HAP-1 (cell line): ENCODE measurements around the gene DENND1A.

Experiments used
- DNase-seq, 2 experiments: peaks; one replicate each; pipeline ENCODE4 v3.0.0-alpha.2; 2016 to 2020; ENCODE audit warnings: low spot score in 2 of 2
- H3K27me3 ChIP-seq: fragments of 250-450 bp; sonication (Bioruptor Pico); 2 replicates; pipeline ENCODE4 v1.5.1; 2020; ENCODE audit warnings: low read depth, mild to moderate bottlenecking, moderate library complexity
- H3K36me3 ChIP-seq: fragments of 250-450 bp; sonication (Bioruptor Pico); replicated peaks from 2 replicates; pipeline ENCODE4 v1.5.1; 2020; ENCODE audit warnings: mild to moderate bottlenecking
- H3K4me1 ChIP-seq: fragments of 250-450 bp; sonication (Bioruptor Pico); 2 replicates; pipeline ENCODE4 v1.5.1; 2020; ENCODE audit warnings: mild to moderate bottlenecking
- H3K4me3 ChIP-seq: fragments of 250-450 bp; sonication (Bioruptor Pico); 2 replicates; pipeline ENCODE4 v1.5.1; 2020; ENCODE audit warnings: mild to moderate bottlenecking, moderate library complexity
- H3K9me3 ChIP-seq: fragments of 250-450 bp; sonication (Bioruptor Pico); 2 replicates; pipeline ENCODE4 v1.5.1; 2020; ENCODE audit warnings: mild to moderate bottlenecking, moderate library complexity
- in situ Hi-C: fragments of 300-500 bp; cut with MboI; formaldehyde crosslinking; loops from 3 replicates; pipeline ENCODE4 v1.14.3; 2020; ENCODE audit warnings: low sequenced_read_pairs, inconsistent platforms, mixed read lengths

DENND1A gene

DNA sequence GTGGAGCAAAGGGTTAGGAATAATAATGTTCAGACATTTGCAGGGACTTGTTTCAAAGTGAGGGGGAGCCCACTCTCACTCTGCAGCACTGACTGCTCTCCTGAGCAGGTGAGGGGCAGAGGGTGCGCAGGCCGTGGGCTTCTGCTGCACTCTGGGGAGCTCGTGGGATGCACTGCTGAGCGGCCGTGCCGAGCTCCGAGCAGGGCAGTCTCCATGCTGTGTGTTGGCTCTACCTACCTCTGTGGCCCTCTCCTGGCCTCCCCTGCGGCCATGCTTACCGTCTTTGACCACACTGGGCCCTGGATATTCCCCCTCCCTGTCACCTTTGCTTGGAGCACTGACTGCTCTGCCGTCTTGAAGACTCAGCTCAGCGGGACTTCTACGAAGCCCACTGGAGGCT, 540.2 kb downstream of the DENND1A start:
- Histone ChIP-seq H3K36me3 (no peaks in the 10 kb centered on the region), H3K27me3 (no peaks in the 10 kb centered on the region), H3K4me1 (no peaks in the 10 kb centered on the region), H3K4me3 (no peak overlapping the region), H3K9me3 (no peaks in the 10 kb centered on the region)
- DNase-seq = no peak
- in situ Hi-C loops = loop anchor here (5.0 kb wide), 1 partner anchor 37 kb away; no protein-coding TSS in a partner anchor

DNA sequence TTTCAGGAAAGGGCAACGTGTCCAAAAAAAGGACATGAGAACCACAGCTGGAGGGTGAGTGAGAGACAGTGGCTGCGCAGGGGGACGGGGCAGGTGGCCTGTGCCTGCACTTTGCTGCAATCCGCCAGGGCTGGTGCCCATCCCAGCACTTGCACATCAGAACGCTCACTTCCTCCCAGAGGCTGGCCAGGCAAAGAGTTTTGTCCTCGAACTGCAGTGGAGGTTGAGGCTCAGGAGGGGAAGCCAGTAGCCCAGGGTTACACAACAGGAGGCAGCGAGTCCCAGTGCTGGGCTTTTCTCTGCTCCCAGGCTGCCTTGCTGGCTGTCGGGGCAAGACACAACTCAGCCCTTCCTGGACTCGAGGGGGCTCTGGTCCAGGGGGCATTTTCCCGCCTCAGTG, 540.9 kb downstream of the DENND1A start:
- DNase-seq = no peak
- H3K9me3 ChIP-seq = no peaks in the 10 kb centered on the region
- in situ Hi-C loops = loop anchor here (5.0 kb wide), 1 partner anchor 37 kb away; no protein-coding TSS in a partner anchor

DNA sequence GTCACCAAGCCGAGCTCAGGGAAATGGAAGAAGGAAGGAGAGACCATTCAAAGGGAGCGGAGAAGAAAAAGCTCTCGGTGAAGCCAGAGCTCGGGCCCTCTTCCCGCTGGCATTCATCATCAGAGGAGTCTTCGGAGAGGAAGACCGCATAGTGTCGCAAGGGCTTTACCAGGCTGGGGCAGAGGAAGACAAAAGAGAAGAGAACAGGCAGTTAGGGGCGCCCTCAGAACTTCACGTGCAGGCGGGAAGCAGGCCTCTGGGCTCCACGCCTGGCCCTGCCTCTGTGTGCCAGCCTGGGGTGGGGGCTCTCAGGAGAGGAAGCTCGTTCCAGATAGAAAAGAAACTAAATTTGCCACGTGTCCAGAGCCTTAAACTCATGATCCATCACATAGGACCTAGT, 542.2 kb downstream of the DENND1A start:
- in situ Hi-C loops = loop anchor here (5.0 kb wide), 1 partner anchor 35 kb away; no protein-coding TSS in a partner anchor
- DNase-seq = no peak
- Histone ChIP-seq H3K4me1 (no peaks in the 10 kb centered on the region), H3K9me3 (no peaks in the 10 kb centered on the region), H3K4me3 (no peak overlapping the region), H3K36me3 (no peaks in the 10 kb centered on the region), H3K27me3 (no peaks in the 10 kb centered on the region)

More for the DNA sequence above, 540.9 kb downstream of the DENND1A start:
- no peaks in the 10 kb centered on the region for H3K4me1 ChIP-seq
- no peaks in the 10 kb centered on the region for H3K36me3 ChIP-seq
- H3K4me3 ChIP-seq = no peak overlapping the region
- H3K27me3 ChIP-seq = no peaks in the 10 kb centered on the region

DNA sequence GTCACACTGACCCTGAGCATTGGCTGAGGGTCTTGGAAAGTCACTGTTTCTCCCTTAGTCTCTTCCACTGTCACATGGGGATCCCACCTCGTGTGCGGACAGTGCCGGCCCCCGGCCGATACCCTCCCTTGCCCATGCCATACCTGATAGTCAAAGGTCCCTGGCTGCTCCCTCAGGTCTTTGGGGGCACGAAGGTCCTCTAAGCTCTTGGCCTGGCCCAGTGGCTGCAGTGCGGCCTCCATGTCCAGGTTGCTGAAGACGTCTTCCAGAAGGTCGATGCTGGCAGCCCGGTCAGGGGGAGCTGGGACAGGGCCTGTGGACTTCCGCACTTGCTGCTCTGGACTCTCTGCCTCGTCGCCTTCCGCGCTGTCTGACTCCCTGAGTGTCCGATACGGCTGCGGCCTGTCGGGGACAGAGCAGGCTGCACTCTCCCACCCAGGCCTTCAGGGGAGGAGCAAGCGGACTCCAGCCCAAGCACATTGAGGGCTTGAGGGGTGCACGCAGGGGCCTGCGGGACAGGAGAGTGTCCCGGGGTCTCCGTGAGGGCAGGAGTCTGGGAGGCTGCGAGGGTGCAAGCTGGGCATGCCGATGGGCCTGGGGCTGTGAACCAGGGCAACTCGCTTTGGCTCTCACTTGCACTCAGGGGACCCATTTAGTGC, 546.3 kb downstream of the DENND1A start:
- DNase-seq = no peak
- Histone ChIP-seq H3K27me3 (no peaks in the 10 kb centered on the region), H3K36me3 (no peaks in the 10 kb centered on the region), H3K9me3 (no peaks in the 10 kb centered on the region), H3K4me3 (no peak overlapping the region), H3K4me1 (no peaks in the 10 kb centered on the region)
- in situ Hi-C loops = no loop called here

DNA sequence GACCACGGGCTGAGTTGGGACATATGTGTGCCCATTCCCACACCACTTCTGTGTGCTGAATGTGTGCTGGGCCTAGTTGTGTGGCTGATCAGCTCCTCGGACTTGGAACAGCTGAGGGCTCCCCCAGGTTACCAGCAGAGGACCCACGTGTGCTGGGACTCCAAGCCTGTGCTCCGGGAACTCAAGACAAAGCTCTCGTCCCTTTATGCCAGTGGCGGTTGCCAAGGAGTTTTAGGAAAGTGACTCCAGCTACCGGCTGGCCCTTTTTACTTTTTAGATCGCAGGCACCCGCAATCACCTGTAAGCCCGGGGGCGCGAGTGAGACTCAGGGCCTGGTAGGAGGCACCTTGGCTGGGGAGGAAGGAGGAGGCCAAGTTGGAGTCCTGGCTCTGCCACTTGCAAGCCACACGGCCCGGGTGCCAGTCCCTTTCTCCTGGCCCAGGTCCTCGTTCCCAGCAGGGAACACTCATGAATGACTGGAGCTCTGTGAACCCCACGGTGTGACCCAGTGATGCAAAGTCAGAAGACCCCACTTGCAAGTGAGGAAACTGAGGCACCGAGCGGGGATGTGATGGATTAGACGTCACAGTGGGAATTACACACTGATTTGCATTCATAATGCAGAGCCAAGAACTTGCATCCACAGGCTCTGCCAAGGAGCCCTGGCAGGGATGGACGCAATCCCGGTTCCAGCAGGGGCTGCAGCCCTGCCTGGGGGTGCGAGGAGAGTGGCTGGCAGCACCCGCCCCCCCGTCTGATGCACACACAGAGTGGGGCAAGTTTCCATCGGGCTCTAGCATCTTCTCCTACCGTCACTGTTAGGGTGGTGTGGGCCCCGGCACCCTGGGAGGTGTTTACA, 547.0 kb downstream of the DENND1A start:
- DNase-seq = no peak
- in situ Hi-C loops = no loop called here
- Histone ChIP-seq H3K27me3 (no peaks in the 10 kb centered on the region), H3K36me3 (no peaks in the 10 kb centered on the region), H3K9me3 (no peaks in the 10 kb centered on the region), H3K4me1 (no peaks in the 10 kb centered on the region), H3K4me3 (no peak overlapping the region)

DNA sequence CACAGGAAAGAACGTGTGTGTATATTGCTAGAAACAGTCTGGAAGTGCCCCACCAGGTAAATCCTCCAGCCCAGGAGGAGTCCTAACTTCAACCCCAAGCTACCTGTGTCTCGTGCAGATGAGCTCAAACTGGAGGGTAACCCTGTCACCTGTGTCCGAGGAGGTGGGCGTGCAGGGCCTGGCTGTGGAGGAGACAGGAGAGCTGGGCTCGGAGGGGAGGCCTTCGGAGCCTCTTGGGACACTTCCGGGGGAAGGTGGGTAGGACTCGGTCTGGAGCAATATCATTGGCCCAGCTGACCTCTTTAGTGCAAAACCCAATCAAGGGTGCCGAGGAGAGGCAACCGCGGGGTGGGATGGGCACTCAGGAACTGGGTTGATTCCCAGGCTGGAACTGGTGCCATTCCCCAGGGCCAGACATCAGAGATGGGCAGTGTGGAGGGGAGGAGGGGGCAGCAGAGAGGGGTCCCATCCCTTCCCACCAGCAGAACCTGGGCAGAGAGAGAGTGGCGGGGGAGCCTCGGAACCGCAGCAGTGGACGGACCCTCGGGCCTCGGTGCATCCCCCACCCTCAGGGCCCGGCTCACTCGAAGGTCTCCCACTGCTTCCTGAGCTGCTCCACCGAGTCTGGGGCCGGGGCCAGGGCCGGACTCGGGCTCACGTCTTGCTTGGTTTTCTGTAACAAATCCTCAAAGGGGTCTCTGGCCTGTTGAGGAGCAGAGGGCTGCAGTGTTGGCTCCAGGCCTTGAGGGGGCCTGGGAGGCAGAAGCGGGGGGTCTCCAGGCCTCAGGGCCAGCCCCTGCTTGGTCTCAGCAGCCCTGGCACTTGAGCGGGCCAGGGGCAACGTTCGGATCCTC, 548.8 kb downstream of the DENND1A start:
- in situ Hi-C loops = no loop called here
- DNase-seq = no peak
- no peaks in the 10 kb centered on the region for H3K9me3 ChIP-seq
- no peaks in the 10 kb centered on the region for H3K4me1 ChIP-seq
- H3K36me3 ChIP-seq = no peaks in the 10 kb centered on the region
- H3K4me3 ChIP-seq = no peak overlapping the region
- no peaks in the 10 kb centered on the region for H3K27me3 ChIP-seq

DNA sequence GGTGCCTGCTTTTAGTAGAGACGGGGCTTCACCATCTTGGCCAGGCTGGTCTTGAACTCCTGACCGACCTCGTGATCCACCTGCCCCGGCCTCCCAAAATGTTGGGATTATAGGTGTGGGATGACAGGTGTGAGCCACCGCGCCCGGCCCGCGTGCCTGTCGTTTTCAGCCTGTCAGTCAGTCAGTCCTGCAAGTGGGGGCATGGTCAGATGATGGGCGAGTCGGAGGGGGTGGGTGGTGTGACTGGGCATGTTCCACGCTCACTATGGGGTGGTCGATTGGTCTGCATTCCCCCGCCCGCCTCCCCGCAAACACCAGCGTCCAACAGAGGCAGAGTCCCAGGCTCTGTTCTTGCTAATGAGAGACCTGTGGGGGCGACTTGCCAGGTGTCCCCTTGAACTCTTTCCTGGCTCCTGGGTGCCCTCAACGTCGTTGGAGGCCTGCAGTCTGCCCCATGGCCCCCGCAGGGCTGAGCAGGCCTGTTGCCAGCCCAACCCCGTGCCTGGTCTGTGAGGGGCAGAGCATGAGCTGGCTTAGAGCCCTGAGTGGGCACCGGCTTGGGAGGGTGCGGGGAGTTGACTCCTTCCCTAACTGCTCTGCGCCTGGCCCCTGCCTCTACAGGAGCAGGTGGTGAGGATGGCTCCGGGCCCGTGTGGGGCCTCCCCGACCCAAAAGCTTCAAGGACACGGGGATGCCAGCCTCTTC, 550.8 kb downstream of the DENND1A start:
- in situ Hi-C loops = no loop called here
- H3K4me1 ChIP-seq = peaks cover 4% of the 10 kb centered on the region; the same call in 1 of the 2 replicates
- H3K4me3 ChIP-seq = no peak overlapping the region
- H3K36me3 ChIP-seq = no peaks in the 10 kb centered on the region
- no peak for DNase-seq
- no peaks in the 10 kb centered on the region for H3K27me3 ChIP-seq
- no peaks in the 10 kb centered on the region for H3K9me3 ChIP-seq

DNA sequence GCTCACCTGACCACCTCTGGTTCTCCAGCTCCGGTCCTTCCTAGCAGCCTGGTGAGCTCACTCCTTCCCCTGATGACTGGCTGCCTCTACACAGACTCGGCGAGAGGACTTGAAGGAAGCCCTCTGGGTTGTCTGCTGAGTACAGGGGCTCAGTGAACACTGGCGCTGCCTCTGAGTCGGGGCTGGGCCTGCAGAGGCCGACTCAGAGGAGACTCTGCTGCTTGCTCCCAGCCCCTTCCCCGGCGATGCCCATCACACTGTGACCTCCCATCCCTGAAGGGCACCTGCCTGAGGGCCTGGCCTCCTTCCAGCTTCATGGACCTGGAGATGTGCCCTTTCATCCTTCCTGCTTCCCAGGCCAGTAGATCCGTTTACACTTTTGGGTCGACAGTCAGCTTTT, 551.9 kb downstream of the DENND1A start:
- no peak for DNase-seq
- no peaks in the 10 kb centered on the region for H3K27me3 ChIP-seq
- in situ Hi-C loops = no loop called here
- no peaks in the 10 kb centered on the region for H3K36me3 ChIP-seq
- H3K4me1 ChIP-seq = peaks cover 4% of the 10 kb centered on the region; the same call in 1 of the 2 replicates
- H3K9me3 ChIP-seq = no peaks in the 10 kb centered on the region
- no peak overlapping the region for H3K4me3 ChIP-seq

DNA sequence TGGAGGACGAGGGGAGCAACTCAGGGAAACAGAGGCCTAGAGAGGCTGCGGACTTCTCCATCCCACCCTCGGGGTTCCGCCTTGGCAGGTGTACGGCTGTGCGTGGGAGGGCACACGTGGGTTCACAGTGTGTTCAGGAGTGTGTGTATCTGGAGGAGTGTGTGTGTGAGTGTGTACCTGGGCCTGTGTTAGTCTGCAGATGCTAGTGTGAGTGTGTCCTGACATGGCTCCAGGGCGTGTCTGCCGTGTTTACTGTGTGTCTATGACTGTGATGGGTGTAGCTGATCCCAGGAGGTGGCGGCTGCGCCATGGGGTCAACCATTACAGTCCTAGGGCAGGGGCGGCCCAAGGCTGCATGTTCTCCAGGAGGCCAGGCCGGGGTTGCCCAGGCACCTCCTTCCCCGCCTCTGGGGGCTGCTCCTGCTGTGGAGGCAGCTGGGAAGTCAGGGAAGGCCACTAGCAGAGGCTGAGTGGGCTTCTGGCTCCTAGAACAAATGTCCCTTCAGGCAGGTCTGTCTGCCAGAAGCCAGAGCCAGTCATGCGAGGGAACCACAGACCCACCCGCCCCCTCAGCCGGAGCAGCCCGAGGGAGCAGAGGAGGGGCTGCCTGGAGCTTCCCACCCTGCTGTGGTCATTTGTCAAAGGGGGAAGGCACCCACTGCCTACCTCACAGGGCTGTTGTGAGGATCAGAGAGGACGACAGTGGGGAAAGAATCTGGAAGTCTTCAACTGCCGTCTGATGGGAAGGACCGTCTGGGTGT, 552.5 kb downstream of the DENND1A start:
- H3K4me1 ChIP-seq = peaks cover 4% of the 10 kb centered on the region; the same call in 1 of the 2 replicates
- in situ Hi-C loops = no loop called here

DNA sequence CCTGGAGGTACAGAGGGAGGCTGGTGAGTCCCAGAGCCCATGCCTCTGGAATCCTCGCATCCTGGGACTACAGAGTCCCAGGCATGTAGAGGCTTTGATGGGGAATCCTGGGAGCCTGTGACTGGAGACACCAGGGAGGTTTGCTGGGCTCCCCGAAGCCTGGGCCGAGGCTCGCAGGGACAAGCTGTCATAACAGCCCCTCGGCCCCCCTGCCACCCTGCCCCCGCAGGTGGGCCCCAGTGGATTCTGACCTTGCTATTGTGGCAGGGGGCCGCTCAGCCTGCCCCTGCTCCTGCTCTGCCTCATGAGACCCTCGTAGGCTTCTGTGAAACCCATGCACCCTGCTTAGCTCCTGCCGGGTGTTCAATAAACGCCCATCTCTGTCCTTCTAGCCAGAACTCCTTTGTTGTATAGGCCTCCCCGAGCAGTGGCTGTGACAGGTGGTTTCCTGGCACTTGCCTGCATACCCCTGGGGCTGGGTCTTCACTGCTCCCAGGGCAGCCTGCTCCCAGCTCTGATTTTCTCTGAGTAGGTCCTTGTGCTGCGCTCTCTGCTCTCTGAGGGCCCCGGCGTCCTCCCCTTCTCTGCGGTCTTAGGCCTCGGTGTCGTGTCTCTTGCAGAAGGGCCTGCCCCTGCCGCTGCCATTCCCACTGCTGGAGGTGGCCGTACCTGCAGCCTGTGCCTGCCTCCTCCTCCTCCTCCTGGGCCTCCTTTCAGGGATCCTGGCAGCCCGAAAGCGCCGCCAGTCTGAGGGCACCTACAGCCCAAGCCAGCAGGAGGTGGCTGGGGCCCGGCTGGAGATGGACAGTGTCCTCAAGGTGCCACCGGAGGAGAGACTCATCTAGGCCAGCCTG, 553.5 kb downstream of the DENND1A start:
- no peaks in the 10 kb centered on the region for H3K36me3 ChIP-seq
- in situ Hi-C loops = no loop called here
- H3K4me1 ChIP-seq = peaks cover 4% of the 10 kb centered on the region; the same call in 1 of the 2 replicates
- H3K9me3 ChIP-seq = no peaks in the 10 kb centered on the region
- H3K27me3 ChIP-seq = 0 out of 2 replicates have a peak, but pooled peaks cover 2% of the 10 kb centered on the region
- no peak for DNase-seq
- H3K4me3 ChIP-seq = no peak overlapping the region

More for the DNA sequence above, 552.5 kb downstream of the DENND1A start:
- no peaks in the 10 kb centered on the region for H3K27me3 ChIP-seq
- H3K9me3 ChIP-seq = no peaks in the 10 kb centered on the region
- DNase-seq = no peak
- H3K36me3 ChIP-seq = no peaks in the 10 kb centered on the region
- H3K4me3 ChIP-seq = no peak overlapping the region

DNA sequence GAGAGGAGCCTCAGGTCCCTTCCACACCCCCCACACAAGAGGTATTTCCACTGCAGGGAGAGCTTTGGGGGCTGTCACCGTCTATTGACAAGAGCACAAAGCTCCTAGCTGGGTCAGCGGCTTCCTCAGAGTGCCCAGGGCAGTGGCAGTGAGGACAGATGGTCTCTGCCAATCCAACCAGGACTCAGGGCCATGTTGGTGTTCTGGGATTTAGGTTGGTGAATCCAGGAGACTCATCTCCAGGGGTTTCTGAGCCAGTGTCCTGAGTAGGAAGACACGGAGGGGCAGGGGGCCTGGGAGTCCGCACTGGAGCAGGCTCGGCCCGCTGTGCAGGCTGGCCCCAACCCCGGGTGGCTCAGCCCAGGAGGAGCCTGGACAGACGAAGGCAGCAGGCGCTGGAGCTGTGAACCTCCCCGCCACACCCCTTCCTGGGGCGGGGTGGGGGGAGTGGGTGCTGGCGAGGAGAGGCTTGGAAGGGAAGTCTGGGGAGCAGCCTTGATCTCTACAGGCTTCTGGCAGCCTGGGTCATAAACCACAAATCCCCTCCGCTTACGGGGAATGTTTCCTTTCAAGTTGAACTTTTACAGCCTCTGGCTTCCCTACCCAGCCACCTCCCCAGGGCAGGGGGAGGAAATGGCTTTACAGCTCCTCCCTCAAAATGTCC, 554.3 kb downstream of the DENND1A start:
- DNase-seq = peak; percentile 37 to 63
- Histone ChIP-seq H3K9me3 (no peaks in the 10 kb centered on the region), H3K36me3 (no peaks in the 10 kb centered on the region), H3K4me1 (peaks cover 4% of the 10 kb centered on the region; the same call in 1 of the 2 replicates), H3K4me3 (no peak overlapping the region), H3K27me3 (0 out of 2 replicates have a peak, but pooled peaks cover 2% of the 10 kb centered on the region)
- in situ Hi-C loops = no loop called here
